Measurements from ENCODE around the gene GGNBP2. TPM values are rescaled to one million over a fixed set of nuclear protein-coding genes. Genes with fewer than 3 reads are reported as not detected.

Gene GGNBP2
- total and polyA plus RNA-seq, 2 of the 8 experiments (the other 6 are each of a cell fraction or from before 2014, with no cell fraction given) = 29.2 to 35.8 TPM

GRCh38 chr17:36627101-36627500 is 82.4 kb downstream of the GGNBP2 start:
- no peak overlapping the region for H3K14ac ChIP-seq (ENCODE audit: insufficient read length)
- FAIRE-seq = no peak
- no peak overlapping the region for H3K56ac ChIP-seq (replicated peaks; ENCODE audit: insufficient read length, low read depth, low read length)
- H3K23ac ChIP-seq (ENCODE audit: insufficient read length) = no peak overlapping the region
- H2BK120ac ChIP-seq (replicated peaks; ENCODE audit: low read depth, low read length) = no peak overlapping the region
- H2AFZ ChIP-seq (ENCODE audit: low read length) = no peak overlapping the region
- whole genome bisulfite sequencing, 2 experiments (ENCODE audit: extremely low coverage in 1 of 2, insufficient coverage in 1 of 2, insufficient read length in 1 of 2, insufficient replicate concordance in 2 of 2, low coverage in 1 of 2, low lambda C conversion rate in 2 of 2, missing lambda C conversion rate in 1 of 2) = 65% methylated on average over 12 of the region's 12 CpGs; no CpG with 5 or more reads in 1 of the 2 experiments
- H2BK15ac ChIP-seq (ENCODE audit: low read length) = no peak overlapping the region
- H3K9me3 ChIP-seq (ENCODE audit: insufficient read depth in 2 of 2, low read depth in 1 of 2, low read length in 1 of 2) = no peaks in the 10 kb centered on the region
- no peaks in the 10 kb centered on the region; a peak in 1 of 7 replicates for H3K27me3 ChIP-seq (replicated peaks in 1 of 4; ENCODE audit: control insufficient read depth in 3 of 4, extremely low read depth in 1 of 4, insufficient read depth in 3 of 4, low read length in 3 of 4)
- peaks cover 0 to 1% of the 10 kb centered on the region in 2 experiments for H4K20me1 ChIP-seq (replicated peaks in 1 of 2; ENCODE audit: control insufficient read depth in 1 of 2, insufficient read depth in 2 of 2, low read length in 2 of 2)
- peaks cover 0 to 13% (median 4%) of the 10 kb centered on the region in 4 experiments; a peak in 5 of 7 replicates for H3K4me1 ChIP-seq (replicated peaks in 1 of 4; ENCODE audit: control insufficient read depth in 3 of 4, insufficient read depth in 4 of 4, low read length in 3 of 4)
- H2BK12ac ChIP-seq (ENCODE audit: low read depth, low read length) = 0 out of 2 replicates have a peak overlapping the region, but pooled peaks have one; percentile 27
- no peaks in the 10 kb centered on the region for H3K79me2 ChIP-seq (ENCODE audit: control insufficient read depth in 1 of 2, insufficient read depth in 2 of 2, low read length in 2 of 2)
- H4K91ac ChIP-seq (replicated peaks; ENCODE audit: insufficient read length, low read length) = no peak overlapping the region
- no peak overlapping the region for H3K9ac ChIP-seq (replicated peaks in 1 of 4; ENCODE audit: extremely low read depth in 1 of 4, low read depth in 3 of 4, low read length in 3 of 4)
- H4K8ac ChIP-seq (ENCODE audit: extremely low read depth, insufficient read depth, low read length) = no peak overlapping the region
- H3K36me3 ChIP-seq (ENCODE audit: control insufficient read depth in 2 of 4, insufficient read depth in 4 of 4, low read length in 3 of 4) = no peaks in the 10 kb centered on the region
- H3K4ac ChIP-seq (replicated peaks; ENCODE audit: insufficient read length, low read depth, low read length) = no peak overlapping the region
- no peak overlapping the region for H3K4me3 ChIP-seq (ENCODE audit: extremely low read depth in 1 of 4, insufficient read depth in 2 of 4, low read depth in 3 of 4, low read length in 4 of 4)
- H4K5ac ChIP-seq (ENCODE audit: insufficient read length, low read depth, low read length) = no peak overlapping the region
- H3K79me1 ChIP-seq (ENCODE audit: low read depth, low read length) = no peaks in the 10 kb centered on the region; the same call in 1 of the 2 replicates
- no peak overlapping the region for H3K18ac ChIP-seq (ENCODE audit: extremely low read depth, low read length)
- no peaks in the 10 kb centered on the region for H3K23me2 ChIP-seq (ENCODE audit: low read depth, low read length)
- TF ChIP-seq TAF7 (optimal IDR thresholded peaks at IDR 0.05; ENCODE audit: borderline replicate concordance, low read depth, low read length) = no peak
- TF ChIP-seq MAX (IDR thresholded peaks at IDR 0.05) = no peak
- no peak for TF ChIP-seq SIX5 (IDR thresholded peaks at IDR 0.05; ENCODE audit: low read depth, low read length)
- no peak for TF ChIP-seq USF2 (IDR thresholded peaks at IDR 0.05; ENCODE audit: low read length)
- no peak for TF ChIP-seq CBX5 (IDR thresholded peaks at IDR 0.05; ENCODE audit: low read depth, low read length)
- no peak for TF ChIP-seq RAD21 (IDR thresholded peaks at IDR 0.05 in 1 of 2, conservative IDR thresholded peaks at IDR 0.05 in 1 of 2; ENCODE audit: low read depth in 2 of 2, low read length in 2 of 2)
- H2BK5ac ChIP-seq (ENCODE audit: low read depth, low read length) = no peak overlapping the region
- CTCF ChIA-PET (ENCODE audit: partially characterized antibody) = interaction anchor here (0.7 to 9.5 kb wide), 23 partner anchors 13 to 613 kb away, joined by 3 to 122 read pairs (median 7); partner anchors contain the start of gene MRM1
- H2BK20ac ChIP-seq (ENCODE audit: low read length) = no peak overlapping the region
- no peak overlapping the region for H3K4me2 ChIP-seq (ENCODE audit: insufficient read depth in 1 of 2, low read depth in 2 of 2, low read length in 2 of 2)
- no peak overlapping the region for H2AK5ac ChIP-seq (ENCODE audit: low read depth, low read length)
- no peak overlapping the region for H3K27ac ChIP-seq (ENCODE audit: low read depth, low read length)
- POLR2A ChIA-PET (ENCODE audit: partially characterized antibody) = interaction anchor here (0.8 to 1.3 kb wide), 4 partner anchors 10 to 127 kb away, joined by 3 to 4 read pairs (median 3); partner anchors contain the start of gene MRM1
- DNase-seq (ENCODE audit: low read depth in 1 of 2, low spot score in 2 of 2) = peak in 1 of 2 experiments; percentile 75
